GM23338 (cell line): Measurements from ENCODE around the gene RAMAC. TPM values are rescaled to one million over a fixed set of nuclear protein-coding genes. Genes with fewer than 3 reads are reported as not detected.

Experiments
- ATAC-seq: fragments of 200-7000 bp; cut with Tn5 transposase; 3 replicates; pipeline ENCODE4 v1.9.1; 2020
- DNase-seq: peaks from one replicate; pipeline ENCODE4 v3.0.0-alpha.2; 2015; ENCODE audit warnings: low spot score
- H2AFZ ChIP-seq: fragments of 200-600 bp; sonication (generic); 2 replicates; pipeline ENCODE4 v1.8.0; 2016; ENCODE audit warnings: antibody characterized with exemption, mild to moderate bottlenecking, moderate library complexity
- H3F3A ChIP-seq: fragments of 200-600 bp; sonication (generic); replicated peaks from 2 replicates; pipeline ENCODE4 v1.8.0; 2017; ENCODE audit warnings: antibody characterized with exemption, mixed run types, low read depth
- H3K27ac ChIP-seq: fragments of 200-600 bp; sonication (generic); 2 replicates; pipeline ENCODE4 v1.6.1; 2016; ENCODE audit warnings: low read depth
- H3K27me3 ChIP-seq: fragments of 200-600 bp; sonication (generic); 2 replicates; pipeline ENCODE4 v1.8.0; 2016; ENCODE audit warnings: mild to moderate bottlenecking, mixed run types, moderate library complexity; ENCODE audit not compliant: insufficient read depth
- H3K36me3 ChIP-seq: fragments of 200-600 bp; sonication (generic); 2 replicates; pipeline ENCODE4 v1.8.0; 2016; ENCODE audit warnings: mild to moderate bottlenecking; ENCODE audit not compliant: insufficient read depth
- H3K4me1 ChIP-seq: fragments of 200-600 bp; sonication (generic); 2 replicates; pipeline ENCODE4 v1.8.0; 2016; ENCODE audit warnings: mild to moderate bottlenecking, moderate library complexity; ENCODE audit not compliant: insufficient read depth
- H3K4me2 ChIP-seq: fragments of 200-600 bp; sonication (generic); 2 replicates; pipeline ENCODE4 v1.7.1; 2017; ENCODE audit warnings: mixed run types
- H3K4me3 ChIP-seq: fragments of 200-600 bp; sonication (generic); 2 replicates; pipeline ENCODE4 v1.6.1; 2016; ENCODE audit warnings: mixed run types
- H3K79me2 ChIP-seq: fragments of 200-600 bp; sonication (generic); replicated peaks from 2 replicates; pipeline ENCODE4 v1.8.0; 2017; ENCODE audit warnings: mild to moderate bottlenecking; ENCODE audit not compliant: insufficient read depth
- H3K9me2 ChIP-seq: fragments of 200-600 bp; sonication (generic); 2 replicates; pipeline ENCODE4 v1.8.0; 2017; ENCODE audit not compliant: insufficient read depth
- H4K20me1 ChIP-seq: fragments of 200-600 bp; sonication (generic); replicated peaks from 2 replicates; pipeline ENCODE4 v1.8.0; 2017; ENCODE audit warnings: mild to moderate bottlenecking; ENCODE audit not compliant: insufficient read depth
- H3K27ac Mint-ChIP-seq: 2 replicates; pipeline ENCODE4 v1.8.0; 2020; ENCODE audit warnings: inconsistent platforms, mild to moderate bottlenecking, moderate library complexity, mixed read lengths
- H3K27me3 Mint-ChIP-seq: 3 replicates; pipeline ENCODE4 v1.8.0; 2022; ENCODE audit warnings: low read depth, mild to moderate bottlenecking, moderate library complexity, mixed read lengths, inconsistent platforms; ENCODE audit not compliant: insufficient read depth, poor library complexity
- H3K36me3 Mint-ChIP-seq: 3 replicates; pipeline ENCODE4 v1.8.0; 2021; ENCODE audit warnings: low read depth, mild to moderate bottlenecking, inconsistent platforms, moderate library complexity, mixed read lengths
- H3K4me1 Mint-ChIP-seq: 3 replicates; pipeline ENCODE4 v1.8.0; 2020; ENCODE audit warnings: mild to moderate bottlenecking, inconsistent platforms, mixed read lengths
- H3K4me3 Mint-ChIP-seq: 3 replicates; pipeline ENCODE4 v1.8.0; 2021; ENCODE audit warnings: moderate library complexity, mild to moderate bottlenecking, inconsistent platforms, mixed read lengths
- H3K9me3 Mint-ChIP-seq: 3 replicates; pipeline ENCODE4 v1.8.0; 2020; ENCODE audit warnings: moderate library complexity, mild to moderate bottlenecking, inconsistent platforms, mixed read lengths
- CREB1 ChIP-seq: fragments of 250-450 bp; sonication (Bioruptor Pico); IDR thresholded peaks from 2 replicates; pipeline ENCODE4 v1.5.0; 2020; ENCODE audit warnings: low read depth, mild to moderate bottlenecking, moderate library complexity
- EZH2 ChIP-seq: fragments of 200-600 bp; sonication (generic); IDR thresholded peaks from one replicate; pipeline ENCODE4 v1.8.0; 2017; ENCODE audit warnings: antibody characterized with exemption, mild to moderate bottlenecking, low read depth; ENCODE audit not compliant: unreplicated experiment
- EZH2phosphoT487 ChIP-seq: fragments of 200-600 bp; sonication (generic); IDR thresholded peaks from one replicate; pipeline ENCODE4 v1.8.1; 2018; ENCODE audit warnings: antibody characterized with exemption; ENCODE audit not compliant: unreplicated experiment
- JUNB ChIP-seq: IDR thresholded peaks from one replicate; pipeline ENCODE4 v1.6.1; 2016; ENCODE audit warnings: antibody characterized with exemption; ENCODE audit not compliant: unreplicated experiment
- POLR2AphosphoS5 ChIP-seq: IDR thresholded peaks from 2 replicates; pipeline ENCODE4 v1.6.1; 2016; ENCODE audit warnings: antibody characterized with exemption, low read depth
- STAT1 ChIP-seq: IDR thresholded peaks from one replicate; pipeline ENCODE4 v1.6.1; 2016; ENCODE audit warnings: antibody characterized with exemption; ENCODE audit not compliant: unreplicated experiment
- ZNF114 ChIP-seq: fragments of 250-450 bp; sonication (Bioruptor Pico); IDR thresholded peaks from 2 replicates; pipeline ENCODE4 v1.5.0; 2020; ENCODE audit warnings: mild to moderate bottlenecking, moderate library complexity
- ZNF331 ChIP-seq: fragments of 250-450 bp; sonication (Bioruptor Pico); IDR thresholded peaks from 2 replicates; pipeline ENCODE4 v1.5.0; 2020; ENCODE audit warnings: low read depth, mild to moderate bottlenecking, moderate library complexity
- polyA plus RNA-seq: library from polyadenylated mRNA; unstranded; fragments of >200 nt; fragmentation: Nextera tagmentation; extraction: Ambion mirVana; gene quantifications from 2 replicates; pipeline ENCODE4 v1.2.1, GENCODE V29; 2016
- total RNA-seq: library from RNA; depleted of rRNA; stranded (reverse); fragments of >200 nt; shearing (Covaris generic); gene quantifications from 2 replicates; pipeline ENCODE4 v1.2.3, GENCODE V29; 2014
- TF ChIP-seq, protein P1 (sequence below): fragments of 250-450 bp; sonication (Bioruptor Pico); IDR thresholded peaks from 2 replicates; pipeline ENCODE4 v1.5.0; 2020; ENCODE audit warnings: mild to moderate bottlenecking, moderate library complexity
- TF ChIP-seq, protein P2 (sequence below): IDR thresholded peaks from one replicate; pipeline ENCODE4 v1.6.1; 2018; ENCODE audit warnings: antibody characterized with exemption; ENCODE audit not compliant: unreplicated experiment
- TF ChIP-seq, protein P3 (sequence below), 2 experiments: fragments of 200-600 bp in 1 of 2; sonication (generic) in 1 of 2; conservative IDR thresholded peaks; 2 replicates each; pipeline versions ENCODE4 v1.5.1 to v1.6.1; 2016 to 2017; ENCODE audit warnings: antibody characterized with exemption in 2 of 2, low read depth in 2 of 2, mild to moderate bottlenecking in 2 of 2, moderate library complexity in 1 of 2
- TF ChIP-seq, protein P4 (sequence below): IDR thresholded peaks from 2 replicates; pipeline ENCODE4 v1.6.1; 2016; ENCODE audit warnings: antibody characterized with exemption

Gene RAMAC
- total and polyA plus RNA-seq, 2 experiments from 2014 or later, result 27.4 to 58.6 TPM

- TF ChIP-seq, protein P1, sequence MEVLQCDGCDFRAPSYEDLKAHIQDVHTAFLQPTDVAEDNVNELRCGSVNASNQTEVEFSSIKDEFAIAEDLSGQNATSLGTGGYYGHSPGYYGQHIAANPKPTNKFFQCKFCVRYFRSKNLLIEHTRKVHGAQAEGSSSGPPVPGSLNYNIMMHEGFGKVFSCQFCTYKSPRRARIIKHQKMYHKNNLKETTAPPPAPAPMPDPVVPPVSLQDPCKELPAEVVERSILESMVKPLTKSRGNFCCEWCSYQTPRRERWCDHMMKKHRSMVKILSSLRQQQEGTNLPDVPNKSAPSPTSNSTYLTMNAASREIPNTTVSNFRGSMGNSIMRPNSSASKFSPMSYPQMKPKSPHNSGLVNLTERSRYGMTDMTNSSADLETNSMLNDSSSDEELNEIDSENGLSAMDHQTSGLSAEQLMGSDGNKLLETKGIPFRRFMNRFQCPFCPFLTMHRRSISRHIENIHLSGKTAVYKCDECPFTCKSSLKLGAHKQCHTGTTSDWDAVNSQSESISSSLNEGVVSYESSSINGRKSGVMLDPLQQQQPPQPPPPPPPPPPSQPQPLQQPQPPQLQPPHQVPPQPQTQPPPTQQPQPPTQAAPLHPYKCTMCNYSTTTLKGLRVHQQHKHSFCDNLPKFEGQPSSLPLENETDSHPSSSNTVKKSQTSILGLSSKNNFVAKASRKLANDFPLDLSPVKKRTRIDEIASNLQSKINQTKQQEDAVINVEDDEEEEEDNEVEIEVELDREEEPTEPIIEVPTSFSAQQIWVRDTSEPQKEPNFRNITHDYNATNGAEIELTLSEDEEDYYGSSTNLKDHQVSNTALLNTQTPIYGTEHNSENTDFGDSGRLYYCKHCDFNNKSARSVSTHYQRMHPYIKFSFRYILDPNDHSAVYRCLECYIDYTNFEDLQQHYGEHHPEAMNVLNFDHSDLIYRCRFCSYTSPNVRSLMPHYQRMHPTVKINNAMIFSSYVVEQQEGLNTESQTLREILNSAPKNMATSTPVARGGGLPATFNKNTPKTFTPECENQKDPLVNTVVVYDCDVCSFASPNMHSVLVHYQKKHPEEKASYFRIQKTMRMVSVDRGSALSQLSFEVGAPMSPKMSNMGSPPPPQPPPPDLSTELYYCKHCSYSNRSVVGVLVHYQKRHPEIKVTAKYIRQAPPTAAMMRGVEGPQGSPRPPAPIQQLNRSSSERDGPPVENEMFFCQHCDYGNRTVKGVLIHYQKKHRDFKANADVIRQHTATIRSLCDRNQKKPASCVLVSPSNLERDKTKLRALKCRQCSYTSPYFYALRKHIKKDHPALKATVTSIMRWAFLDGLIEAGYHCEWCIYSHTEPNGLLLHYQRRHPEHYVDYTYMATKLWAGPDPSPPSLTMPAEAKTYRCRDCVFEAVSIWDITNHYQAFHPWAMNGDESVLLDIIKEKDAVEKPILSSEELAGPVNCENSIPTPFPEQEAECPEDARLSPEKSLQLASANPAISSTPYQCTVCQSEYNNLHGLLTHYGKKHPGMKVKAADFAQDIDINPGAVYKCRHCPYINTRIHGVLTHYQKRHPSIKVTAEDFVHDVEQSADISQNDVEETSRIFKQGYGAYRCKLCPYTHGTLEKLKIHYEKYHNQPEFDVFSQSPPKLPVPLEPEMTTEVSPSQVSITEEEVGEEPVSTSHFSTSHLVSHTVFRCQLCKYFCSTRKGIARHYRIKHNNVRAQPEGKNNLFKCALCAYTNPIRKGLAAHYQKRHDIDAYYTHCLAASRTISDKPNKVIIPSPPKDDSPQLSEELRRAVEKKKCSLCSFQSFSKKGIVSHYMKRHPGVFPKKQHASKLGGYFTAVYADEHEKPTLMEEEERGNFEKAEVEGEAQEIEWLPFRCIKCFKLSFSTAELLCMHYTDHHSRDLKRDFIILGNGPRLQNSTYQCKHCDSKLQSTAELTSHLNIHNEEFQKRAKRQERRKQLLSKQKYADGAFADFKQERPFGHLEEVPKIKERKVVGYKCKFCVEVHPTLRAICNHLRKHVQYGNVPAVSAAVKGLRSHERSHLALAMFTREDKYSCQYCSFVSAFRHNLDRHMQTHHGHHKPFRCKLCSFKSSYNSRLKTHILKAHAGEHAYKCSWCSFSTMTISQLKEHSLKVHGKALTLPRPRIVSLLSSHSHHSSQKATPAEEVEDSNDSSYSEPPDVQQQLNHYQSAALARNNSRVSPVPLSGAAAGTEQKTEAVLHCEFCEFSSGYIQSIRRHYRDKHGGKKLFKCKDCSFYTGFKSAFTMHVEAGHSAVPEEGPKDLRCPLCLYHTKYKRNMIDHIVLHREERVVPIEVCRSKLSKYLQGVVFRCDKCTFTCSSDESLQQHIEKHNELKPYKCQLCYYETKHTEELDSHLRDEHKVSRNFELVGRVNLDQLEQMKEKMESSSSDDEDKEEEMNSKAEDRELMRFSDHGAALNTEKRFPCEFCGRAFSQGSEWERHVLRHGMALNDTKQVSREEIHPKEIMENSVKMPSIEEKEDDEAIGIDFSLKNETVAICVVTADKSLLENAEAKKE, result no peak
- TF ChIP-seq EZH2phosphoT487 (no peak), CREB1 (no peak)
These were observed 401 bp downstream of the RAMAC start (continued) for GRCh38 chr15:82986442-82986780.

DNA sequence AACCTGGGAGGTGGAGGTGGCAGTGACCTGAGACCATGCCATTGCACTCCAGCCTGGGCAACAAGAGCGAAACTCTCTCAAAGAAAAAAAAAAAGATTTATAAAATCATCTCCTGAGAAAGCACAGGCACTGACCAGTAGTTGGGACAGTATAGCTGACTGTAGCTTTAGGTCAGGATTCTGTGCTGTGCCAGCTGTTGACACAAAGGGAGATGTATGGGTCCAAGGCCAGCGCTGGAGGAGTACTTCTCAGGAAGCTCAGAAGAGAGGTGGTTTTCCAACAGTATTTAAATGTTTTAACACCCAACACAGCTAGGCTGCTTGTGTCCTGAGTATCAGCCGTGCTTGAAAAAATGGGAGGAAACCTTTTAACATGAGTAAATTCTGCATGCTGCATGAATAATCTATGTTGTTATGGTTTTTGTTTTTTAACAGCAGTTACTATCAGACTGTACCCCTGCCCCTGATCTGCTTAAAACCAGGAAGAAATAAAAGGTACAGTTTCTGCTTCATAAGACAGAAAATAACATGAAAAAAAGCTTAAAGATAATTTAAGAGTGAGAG lies 6.5 kb downstream of the RAMAC start:
- Mint-ChIP-seq H3K27ac (no peak overlapping the region), H3K4me3 (no peak overlapping the region), H3K36me3 (peaks cover 30% of the 10 kb centered on the region), H3K9me3 (no peaks in the 10 kb centered on the region; the same call in 2 of the 3 replicates), H3K27me3 (peaks cover 5% of the 10 kb centered on the region), H3K4me1 (no peaks in the 10 kb centered on the region; the same call in 2 of the 3 replicates)
- H2AFZ ChIP-seq, result no peak overlapping the region
- H3K36me3 ChIP-seq, result peaks cover 10% of the 10 kb centered on the region
- H3K79me2 ChIP-seq, result peaks cover 8% of the 10 kb centered on the region; the same call in 1 of the 2 replicates
- DNase-seq (no peak), ATAC-seq (no peak)
- H3F3A ChIP-seq, result no peaks in the 10 kb centered on the region
- H4K20me1 ChIP-seq, result 0 out of 2 replicates have a peak, but pooled peaks cover 5% of the 10 kb centered on the region
- H3K27ac ChIP-seq, result no peak overlapping the region
- no peaks in the 10 kb centered on the region for H3K27me3 ChIP-seq
- no peak overlapping the region for H3K4me2 ChIP-seq
- no peaks in the 10 kb centered on the region for H3K4me1 ChIP-seq
- H3K4me3 ChIP-seq, result no peak overlapping the region
- H3K9me2 ChIP-seq, result no peaks in the 10 kb centered on the region
- TF ChIP-seq CREB1, result no peak
- no peak for TF ChIP-seq JUNB
- TF ChIP-seq, protein P2, sequence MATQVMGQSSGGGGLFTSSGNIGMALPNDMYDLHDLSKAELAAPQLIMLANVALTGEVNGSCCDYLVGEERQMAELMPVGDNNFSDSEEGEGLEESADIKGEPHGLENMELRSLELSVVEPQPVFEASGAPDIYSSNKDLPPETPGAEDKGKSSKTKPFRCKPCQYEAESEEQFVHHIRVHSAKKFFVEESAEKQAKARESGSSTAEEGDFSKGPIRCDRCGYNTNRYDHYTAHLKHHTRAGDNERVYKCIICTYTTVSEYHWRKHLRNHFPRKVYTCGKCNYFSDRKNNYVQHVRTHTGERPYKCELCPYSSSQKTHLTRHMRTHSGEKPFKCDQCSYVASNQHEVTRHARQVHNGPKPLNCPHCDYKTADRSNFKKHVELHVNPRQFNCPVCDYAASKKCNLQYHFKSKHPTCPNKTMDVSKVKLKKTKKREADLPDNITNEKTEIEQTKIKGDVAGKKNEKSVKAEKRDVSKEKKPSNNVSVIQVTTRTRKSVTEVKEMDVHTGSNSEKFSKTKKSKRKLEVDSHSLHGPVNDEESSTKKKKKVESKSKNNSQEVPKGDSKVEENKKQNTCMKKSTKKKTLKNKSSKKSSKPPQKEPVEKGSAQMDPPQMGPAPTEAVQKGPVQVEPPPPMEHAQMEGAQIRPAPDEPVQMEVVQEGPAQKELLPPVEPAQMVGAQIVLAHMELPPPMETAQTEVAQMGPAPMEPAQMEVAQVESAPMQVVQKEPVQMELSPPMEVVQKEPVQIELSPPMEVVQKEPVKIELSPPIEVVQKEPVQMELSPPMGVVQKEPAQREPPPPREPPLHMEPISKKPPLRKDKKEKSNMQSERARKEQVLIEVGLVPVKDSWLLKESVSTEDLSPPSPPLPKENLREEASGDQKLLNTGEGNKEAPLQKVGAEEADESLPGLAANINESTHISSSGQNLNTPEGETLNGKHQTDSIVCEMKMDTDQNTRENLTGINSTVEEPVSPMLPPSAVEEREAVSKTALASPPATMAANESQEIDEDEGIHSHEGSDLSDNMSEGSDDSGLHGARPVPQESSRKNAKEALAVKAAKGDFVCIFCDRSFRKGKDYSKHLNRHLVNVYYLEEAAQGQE, result no peak
- TF ChIP-seq, protein P3, sequence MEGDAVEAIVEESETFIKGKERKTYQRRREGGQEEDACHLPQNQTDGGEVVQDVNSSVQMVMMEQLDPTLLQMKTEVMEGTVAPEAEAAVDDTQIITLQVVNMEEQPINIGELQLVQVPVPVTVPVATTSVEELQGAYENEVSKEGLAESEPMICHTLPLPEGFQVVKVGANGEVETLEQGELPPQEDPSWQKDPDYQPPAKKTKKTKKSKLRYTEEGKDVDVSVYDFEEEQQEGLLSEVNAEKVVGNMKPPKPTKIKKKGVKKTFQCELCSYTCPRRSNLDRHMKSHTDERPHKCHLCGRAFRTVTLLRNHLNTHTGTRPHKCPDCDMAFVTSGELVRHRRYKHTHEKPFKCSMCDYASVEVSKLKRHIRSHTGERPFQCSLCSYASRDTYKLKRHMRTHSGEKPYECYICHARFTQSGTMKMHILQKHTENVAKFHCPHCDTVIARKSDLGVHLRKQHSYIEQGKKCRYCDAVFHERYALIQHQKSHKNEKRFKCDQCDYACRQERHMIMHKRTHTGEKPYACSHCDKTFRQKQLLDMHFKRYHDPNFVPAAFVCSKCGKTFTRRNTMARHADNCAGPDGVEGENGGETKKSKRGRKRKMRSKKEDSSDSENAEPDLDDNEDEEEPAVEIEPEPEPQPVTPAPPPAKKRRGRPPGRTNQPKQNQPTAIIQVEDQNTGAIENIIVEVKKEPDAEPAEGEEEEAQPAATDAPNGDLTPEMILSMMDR (conservative IDR thresholded peaks at IDR 0.05; ENCODE audit: low read depth in 2 of 2), result no peak
- TF ChIP-seq STAT1, result no peak
- TF ChIP-seq, protein P4, sequence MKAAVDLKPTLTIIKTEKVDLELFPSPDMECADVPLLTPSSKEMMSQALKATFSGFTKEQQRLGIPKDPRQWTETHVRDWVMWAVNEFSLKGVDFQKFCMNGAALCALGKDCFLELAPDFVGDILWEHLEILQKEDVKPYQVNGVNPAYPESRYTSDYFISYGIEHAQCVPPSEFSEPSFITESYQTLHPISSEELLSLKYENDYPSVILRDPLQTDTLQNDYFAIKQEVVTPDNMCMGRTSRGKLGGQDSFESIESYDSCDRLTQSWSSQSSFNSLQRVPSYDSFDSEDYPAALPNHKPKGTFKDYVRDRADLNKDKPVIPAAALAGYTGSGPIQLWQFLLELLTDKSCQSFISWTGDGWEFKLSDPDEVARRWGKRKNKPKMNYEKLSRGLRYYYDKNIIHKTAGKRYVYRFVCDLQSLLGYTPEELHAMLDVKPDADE, result no peak
- no peak for TF ChIP-seq ZNF114 (CRISPR knock-in tag)
- no peak for TF ChIP-seq EZH2
- TF ChIP-seq ZNF331 (CRISPR knock-in tag), result no peak
- no peak for TF ChIP-seq POLR2AphosphoS5
- no peak for TF ChIP-seq EZH2phosphoT487
